RWPE2 (cell line): ENCODE measurements around the gene CA5A.

ENCODE experiments used
- ATAC-seq: fragments of 200-7000 bp; cut with Tn5 transposase; 3 replicates; pipeline ENCODE4 v1.9.1; 2021; ENCODE audit warnings: low read depth
- DNase-seq: peaks from one replicate; pipeline ENCODE4 v3.0.0-alpha.2; 2020; ENCODE audit warnings: low spot score
- H3K27ac ChIP-seq: fragments of 450-650 bp; 2 replicates; pipeline ENCODE4 v1.5.1; 2017; ENCODE audit warnings: mild to moderate bottlenecking; ENCODE audit not compliant: poor library complexity, severe bottlenecking
- H3K27me3 ChIP-seq: fragments of 250-450 bp; sonication (Bioruptor Pico); 2 replicates; pipeline ENCODE4 v1.5.1; 2021; ENCODE audit warnings: mild to moderate bottlenecking, moderate library complexity; ENCODE audit not compliant: insufficient read depth, poor library complexity, severe bottlenecking
- H3K36me3 ChIP-seq: fragments of 250-450 bp; sonication (Bioruptor Pico); 2 replicates; pipeline ENCODE4 v1.5.1; 2020; ENCODE audit warnings: low read depth, mild to moderate bottlenecking, moderate library complexity
- H3K4me1 ChIP-seq: fragments of 250-450 bp; sonication (Bioruptor Pico); 2 replicates; pipeline ENCODE4 v1.5.1; 2021; ENCODE audit warnings: mild to moderate bottlenecking, moderate library complexity; ENCODE audit not compliant: insufficient read depth, poor library complexity, severe bottlenecking
- H3K4me3 ChIP-seq: fragments of 250-450 bp; sonication (Bioruptor Pico); 2 replicates; pipeline ENCODE4 v1.5.1; 2021; ENCODE audit warnings: mild to moderate bottlenecking, moderate library complexity; ENCODE audit not compliant: severe bottlenecking
- H3K9me3 ChIP-seq: fragments of 250-450 bp; sonication (Bioruptor Pico); 2 replicates; pipeline ENCODE4 v1.5.1; 2021; ENCODE audit warnings: mild to moderate bottlenecking, moderate library complexity; ENCODE audit not compliant: severe bottlenecking
- CTCF ChIP-seq: fragments of 450-650 bp; IDR thresholded peaks from one replicate; pipeline ENCODE4 v1.5.1; 2017; ENCODE audit warnings: mild to moderate bottlenecking, moderate library complexity; ENCODE audit not compliant: poor library complexity, severe bottlenecking

Gene CA5A

GRCh38 chr16:87922250-87922871, 14.0 kb downstream of the CA5A start:
- Histone ChIP-seq H3K4me3 (no peak overlapping the region), H3K27ac (no peak overlapping the region), H3K4me1 (peaks cover 4% of the 10 kb centered on the region), H3K9me3 (no peaks in the 10 kb centered on the region), H3K36me3 (no peaks in the 10 kb centered on the region), H3K27me3 (no peaks in the 10 kb centered on the region)
- DNase-seq (no peak), ATAC-seq (no peak)
- TF ChIP-seq CTCF = no peak

GRCh38 chr16:87921236-87921773, 15.0 kb downstream of the CA5A start:
- Histone ChIP-seq H3K4me3 (no peak overlapping the region), H3K27ac (no peak overlapping the region), H3K27me3 (no peaks in the 10 kb centered on the region), H3K36me3 (no peaks in the 10 kb centered on the region), H3K4me1 (peaks cover 4% of the 10 kb centered on the region), H3K9me3 (no peaks in the 10 kb centered on the region)
- ATAC-seq (peak; percentile 38; the same call in 1 of the 3 replicates), DNase-seq (no peak)
- no peak for TF ChIP-seq CTCF

DNA sequence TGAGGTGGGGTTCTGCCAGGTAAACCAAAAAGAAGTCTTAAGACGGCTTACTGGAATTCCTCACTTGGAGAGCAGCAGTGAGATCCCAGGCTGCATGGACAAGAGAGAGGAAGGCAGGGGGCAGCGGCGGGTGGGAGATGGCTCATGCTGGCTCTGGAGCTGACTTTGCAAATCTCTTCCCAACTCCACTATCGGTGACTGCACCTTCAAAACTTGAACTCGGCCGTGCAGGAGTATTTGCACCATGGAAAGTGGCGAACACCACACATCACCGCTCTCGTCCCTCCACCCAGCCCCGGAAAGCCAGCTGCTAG, 16.7 kb downstream of the CA5A start:
- H3K4me1 ChIP-seq = peaks cover 1% of the 10 kb centered on the region
- no peaks in the 10 kb centered on the region for H3K27me3 ChIP-seq
- DNase-seq = no peak
- TF ChIP-seq CTCF = no peak
- H3K9me3 ChIP-seq = no peaks in the 10 kb centered on the region
- H3K27ac ChIP-seq = no peak overlapping the region
- no peaks in the 10 kb centered on the region for H3K36me3 ChIP-seq
- no peak for ATAC-seq
- H3K4me3 ChIP-seq = no peak overlapping the region

DNA sequence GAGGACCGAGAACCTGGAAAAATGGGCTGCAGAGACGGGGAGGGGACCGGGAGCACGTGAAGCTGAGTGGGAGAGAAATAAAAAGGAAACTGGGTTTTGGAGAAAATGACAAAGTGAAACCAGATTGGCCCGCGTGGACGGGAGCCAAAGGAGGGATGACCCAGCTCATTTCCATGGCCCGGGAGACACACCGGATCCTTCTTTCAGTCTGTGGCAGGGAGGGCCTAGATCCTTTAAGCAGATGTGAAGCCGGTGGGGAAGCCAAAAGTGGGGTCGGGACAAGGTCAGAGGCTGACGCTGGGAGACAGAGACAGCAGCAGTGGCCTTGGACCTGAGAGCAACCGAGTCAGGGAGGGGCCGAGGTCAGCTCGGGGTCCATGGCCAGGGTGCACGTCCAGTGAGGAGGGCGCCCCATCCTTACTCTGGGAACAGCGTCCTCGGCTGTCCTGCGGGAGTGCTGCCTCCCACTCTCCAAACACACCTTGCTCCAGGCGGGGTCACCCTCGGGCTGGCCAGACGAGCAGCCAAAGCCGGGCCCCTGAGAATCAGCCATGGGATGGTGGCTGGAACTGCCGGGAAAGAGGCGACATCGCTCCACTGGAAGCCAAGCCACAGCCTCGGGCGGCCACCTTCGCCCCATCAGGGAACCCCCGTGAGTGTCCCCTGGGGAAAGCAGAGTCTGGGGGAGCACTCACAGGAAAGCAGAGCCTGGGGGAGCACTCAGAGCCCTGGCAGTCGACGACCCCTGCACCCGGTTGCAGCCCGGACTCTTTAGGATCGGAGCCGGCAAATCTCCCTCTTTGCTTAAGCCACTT, 17.3 kb downstream of the CA5A start:
- H3K36me3 ChIP-seq = no peaks in the 10 kb centered on the region
- H3K4me3 ChIP-seq = no peak overlapping the region
- no peak for TF ChIP-seq CTCF
- no peaks in the 10 kb centered on the region for H3K4me1 ChIP-seq
- no peak overlapping the region for H3K27ac ChIP-seq
- H3K27me3 ChIP-seq = no peaks in the 10 kb centered on the region
- ATAC-seq (no peak), DNase-seq (no peak)
- H3K9me3 ChIP-seq = no peaks in the 10 kb centered on the region

- no peak overlapping the region for H3K27ac ChIP-seq
- no peaks in the 10 kb centered on the region for H3K27me3 ChIP-seq
- no peaks in the 10 kb centered on the region for H3K9me3 ChIP-seq
- TF ChIP-seq CTCF = no peak
- no peak overlapping the region for H3K4me3 ChIP-seq
- ATAC-seq (no peak), DNase-seq (no peak)
- H3K4me1 ChIP-seq = no peaks in the 10 kb centered on the region
- H3K36me3 ChIP-seq = no peaks in the 10 kb centered on the region
Measured at GRCh38 chr16:87918338-87918737, 18.0 kb downstream of the CA5A start.
